HG03135 (cell line): Measurements from ENCODE around the gene ACAA2.

Experiments
- ATAC-seq: cut with Tn5 transposase; IDR thresholded peaks from one replicate; pipeline ENCODE4 v1.9.1; 2021; ENCODE audit warnings: mild to moderate bottlenecking, moderate library complexity; ENCODE audit not compliant: unreplicated experiment

Gene ACAA2

GRCh38 chr18:49744376-49745008 lies 68.8 kb downstream of the ACAA2 start:
- no peak for ATAC-seq

GRCh38 chr18:49743117-49743567 lies 70.2 kb downstream of the ACAA2 start:
- no peak for ATAC-seq

- no peak for ATAC-seq
Observed at GRCh38 chr18:49742316-49743116, 70.8 kb downstream of the ACAA2 start.

GRCh38 chr18:49739275-49739674 lies 74.1 kb downstream of the ACAA2 start:
- ATAC-seq = no peak

- no peak for ATAC-seq
Observed at GRCh38 chr18:49738721-49739120, 74.6 kb downstream of the ACAA2 start.

- no peak for ATAC-seq
Observed at GRCh38 chr18:49734836-49735235, 78.5 kb downstream of the ACAA2 start.

GRCh38 chr18:49733896-49734585 lies 79.3 kb downstream of the ACAA2 start:
- ATAC-seq = no peak

GRCh38 chr18:49733321-49733720 lies 80.0 kb downstream of the ACAA2 start:
- no peak for ATAC-seq
